GM19463 (cell line): ENCODE data around the gene GRAMD1C.

ENCODE experiments used
- ATAC-seq: cut with Tn5 transposase; IDR thresholded peaks from one replicate; pipeline ENCODE4 v1.9.1; 2021; ENCODE audit warnings: mild to moderate bottlenecking, moderate library complexity; ENCODE audit not compliant: unreplicated experiment

Gene GRAMD1C

DNA sequence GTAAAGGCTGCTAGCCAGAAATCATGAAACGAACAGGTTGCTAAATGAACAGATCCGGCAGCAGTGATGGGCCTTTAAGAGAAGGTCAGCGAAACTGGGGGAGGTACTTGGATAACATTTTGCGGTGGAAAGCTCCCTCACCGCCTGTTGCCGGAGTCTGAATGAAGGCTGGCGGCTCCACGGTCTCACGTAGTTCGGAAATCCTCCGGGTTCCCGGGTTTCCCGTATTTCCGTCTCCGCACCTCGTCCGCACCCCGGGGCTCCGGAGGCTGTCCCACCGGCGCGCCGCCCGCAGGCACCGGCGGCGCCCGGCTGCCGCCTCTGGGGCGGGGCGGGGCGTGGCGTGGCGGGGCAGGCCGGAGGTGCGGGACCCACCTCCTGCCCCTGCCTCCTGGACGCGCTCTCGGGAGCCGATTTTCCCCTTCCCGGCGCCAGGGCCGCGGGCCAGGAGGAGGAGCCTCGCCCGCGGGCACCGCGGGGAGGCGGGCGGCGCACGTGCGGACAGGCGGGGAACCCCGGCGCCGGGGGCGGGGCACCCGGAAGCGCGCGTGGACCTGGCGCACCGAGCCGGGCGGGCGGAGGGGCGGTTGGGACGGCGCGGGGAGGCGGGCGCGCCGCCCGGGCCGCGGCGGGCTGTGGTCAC is 108.9 kb downstream of the GRAMD1C start, which contains the start of gene ZDHHC23:
ZDHHC23 (plus strand) TSS at position 642 of the 643 bp plus-strand sequence. CDS start 790 bp downstream, outside the sequence.
- peak; percentile 73 for ATAC-seq

- peak; percentile 41 for ATAC-seq
Measured at GRCh38 chr3:113948015-113948917, 109.7 kb downstream of the GRAMD1C start.

GRCh38 chr3:113952921-113953320 is 114.3 kb downstream of the GRAMD1C start:
- no peak for ATAC-seq

DNA sequence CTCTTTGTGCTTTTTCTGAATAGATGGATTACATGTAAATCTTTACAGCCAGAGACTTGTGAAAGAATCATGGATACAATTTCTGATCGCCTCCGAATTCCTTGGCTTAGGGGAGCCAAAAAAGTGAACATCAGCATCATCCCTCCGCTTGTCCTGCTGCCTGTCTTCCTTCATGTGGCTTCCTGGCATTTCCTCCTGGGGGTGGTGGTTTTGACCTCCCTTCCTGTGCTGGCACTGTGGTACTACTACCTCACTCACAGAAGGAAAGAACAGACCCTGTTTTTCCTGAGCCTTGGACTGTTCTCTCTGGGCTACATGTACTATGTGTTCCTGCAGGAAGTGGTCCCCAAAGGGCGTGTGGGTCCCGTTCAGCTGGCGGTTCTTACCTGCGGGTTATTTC is 115.1 kb downstream of the GRAMD1C start:
- no peak for ATAC-seq

DNA sequence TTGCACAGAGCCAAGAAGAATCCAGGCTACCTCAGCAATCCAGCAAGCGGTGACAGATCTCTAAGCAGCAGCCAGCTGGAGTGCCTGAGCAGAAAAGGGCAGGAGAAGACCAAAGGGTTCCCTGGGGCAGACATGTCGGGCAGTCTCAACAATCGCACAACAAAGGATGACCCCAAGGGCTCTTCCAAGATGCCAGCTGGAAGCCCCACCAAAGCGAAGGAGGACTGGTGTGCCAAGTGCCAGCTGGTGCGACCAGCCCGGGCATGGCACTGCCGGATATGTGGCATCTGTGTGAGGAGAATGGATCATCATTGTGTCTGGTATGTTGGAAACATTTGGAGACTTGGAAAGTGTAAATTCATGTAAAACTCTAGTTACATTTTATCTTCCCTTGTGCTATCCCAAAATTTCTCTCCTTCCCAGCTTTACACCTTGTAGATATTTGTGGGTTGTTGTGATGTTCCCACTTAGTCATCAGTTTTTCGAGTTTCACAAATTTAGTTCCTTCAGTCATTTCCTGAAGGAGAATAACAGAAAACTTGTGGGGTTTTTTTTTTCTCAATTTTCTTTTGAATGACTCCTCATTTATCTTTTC is 115.6 kb downstream of the GRAMD1C start:
- ATAC-seq: no peak

GRCh38 chr3:113963879-113964278 is 125.3 kb downstream of the GRAMD1C start:
- ATAC-seq: no peak

GRCh38 chr3:113966172-113966571 is 127.6 kb downstream of the GRAMD1C start:
- ATAC-seq: no peak

GRCh38 chr3:113968986-113969385 is 130.4 kb downstream of the GRAMD1C start:
- no peak for ATAC-seq

DNA sequence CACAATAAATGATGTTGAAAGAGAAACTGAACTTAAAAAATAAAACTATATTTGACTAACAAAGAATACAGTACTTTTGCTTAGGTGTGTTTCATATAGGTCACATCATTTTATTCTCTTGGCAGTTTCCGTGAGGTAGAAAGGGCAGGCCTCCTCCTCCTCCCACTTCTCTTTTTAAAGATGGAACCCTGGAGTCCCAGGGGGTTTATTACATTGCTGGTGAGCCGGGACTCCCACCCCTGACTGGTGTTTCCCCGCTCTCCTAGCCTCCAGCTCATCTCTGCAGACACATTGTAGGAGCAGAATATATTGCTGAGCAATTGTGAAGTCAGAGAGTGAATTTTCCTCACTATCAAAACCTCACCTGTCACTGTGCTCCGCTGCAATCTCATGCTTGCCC is 139.2 kb downstream of the GRAMD1C start:
- no peak for ATAC-seq

GRCh38 chr3:113979916-113980315 is 141.3 kb downstream of the GRAMD1C start:
- ATAC-seq: no peak

GRCh38 chr3:113981803-113982202 is 143.2 kb downstream of the GRAMD1C start:
- no peak for ATAC-seq

- ATAC-seq: no peak
Measured at GRCh38 chr3:113983544-113983943, 145.0 kb downstream of the GRAMD1C start.

DNA sequence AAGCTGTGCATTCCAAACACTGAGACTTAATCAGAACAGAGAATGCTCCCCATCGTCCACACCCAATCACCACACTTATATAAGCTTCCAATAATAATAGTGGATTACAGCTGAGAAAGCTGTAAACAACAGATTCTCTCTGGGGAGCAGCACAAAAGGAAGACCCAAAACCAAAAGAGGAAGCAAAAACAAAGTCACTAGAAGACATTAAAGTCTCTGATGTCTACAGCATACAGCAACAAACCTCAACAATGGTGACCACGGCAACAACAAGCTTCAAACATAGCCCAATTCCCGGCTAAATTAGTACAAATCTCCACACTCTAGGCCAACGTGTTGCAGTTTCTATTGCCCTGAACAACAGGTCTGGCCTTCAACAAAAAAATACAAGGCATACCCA is 147.0 kb downstream of the GRAMD1C start:
- peak; percentile 61 for ATAC-seq
